DND-41 (cell line): ENCODE measurements around the gene GPC6.

ENCODE experiments used
- ATAC-seq: fragments of 200-7000 bp; cut with Tn5 transposase; 3 replicates; pipeline ENCODE4 v1.9.1; 2021; ENCODE audit warnings: low read depth; ENCODE audit not compliant: insufficient read depth
- DNase-seq: peaks from one replicate; pipeline ENCODE4 v3.0.0-alpha.2; 2020
- H2AFZ ChIP-seq: 2 replicates; pipeline ENCODE4 v1.6.0; 2012; ENCODE audit warnings: low read depth, low read length
- H3K27ac ChIP-seq: 2 replicates; pipeline ENCODE4 v1.5.1; 2012; ENCODE audit warnings: low read length, inconsistent platforms
- H3K27me3 ChIP-seq: fragments of 200-600 bp; sonication (generic); 2 replicates; pipeline ENCODE4 v1.6.0; 2012; ENCODE audit warnings: low read length, mild to moderate bottlenecking, inconsistent platforms; ENCODE audit not compliant: insufficient read depth, poor library complexity
- H3K36me3 ChIP-seq: 2 replicates; pipeline ENCODE4 v1.5.1; 2012; ENCODE audit warnings: low read length, inconsistent platforms; ENCODE audit not compliant: insufficient read depth
- H3K4me1 ChIP-seq: 2 replicates; pipeline ENCODE4 v1.5.1; 2012; ENCODE audit warnings: mild to moderate bottlenecking, low read length; ENCODE audit not compliant: insufficient read depth
- H3K4me2 ChIP-seq: 2 replicates; pipeline ENCODE4 v1.6.0; 2012; ENCODE audit warnings: mild to moderate bottlenecking, moderate library complexity, low read length, inconsistent platforms; ENCODE audit not compliant: insufficient read depth
- H3K4me3 ChIP-seq, 2 experiments: fragments of 200-600 bp in 1 of 2; shearing (Covaris generic) in 1 of 2; 2 replicates each; pipeline ENCODE4 v1.5.1; 2012 to 2016; ENCODE audit warnings: inconsistent platforms in 2 of 2, low read length in 2 of 2, mild to moderate bottlenecking in 2 of 2, low read depth in 1 of 2, moderate library complexity in 1 of 2
- H3K79me2 ChIP-seq: 2 replicates; pipeline ENCODE4 v1.6.0; 2012; ENCODE audit warnings: low read length, inconsistent platforms; ENCODE audit not compliant: insufficient read depth
- H3K9ac ChIP-seq: 2 replicates; pipeline ENCODE4 v1.6.0; 2012; ENCODE audit warnings: low read depth, mild to moderate bottlenecking, inconsistent platforms, low read length, moderate library complexity
- H3K9me3 ChIP-seq: 2 replicates; pipeline ENCODE4 v1.5.1; 2012; ENCODE audit warnings: low read length, moderate library complexity, mild to moderate bottlenecking, inconsistent platforms; ENCODE audit not compliant: insufficient read depth, severe bottlenecking
- H4K20me1 ChIP-seq: 2 replicates; pipeline ENCODE4 v1.6.0; 2012; ENCODE audit warnings: low read length; ENCODE audit not compliant: insufficient read depth
- CTCF ChIP-seq: IDR thresholded peaks from 2 replicates; pipeline ENCODE4 v1.5.1; 2012; ENCODE audit warnings: borderline replicate concordance, low read length, moderate library complexity, mild to moderate bottlenecking; ENCODE audit not compliant: poor library complexity, severe bottlenecking; ENCODE audit errors: extremely low read depth
- EZH2 ChIP-seq: IDR thresholded peaks from 3 replicates; pipeline ENCODE4 v1.6.1; 2012; ENCODE audit warnings: borderline replicate concordance, low read depth, mild to moderate bottlenecking, moderate library complexity, low read length, inconsistent platforms; ENCODE audit not compliant: severe bottlenecking

GPC6 gene

DNA sequence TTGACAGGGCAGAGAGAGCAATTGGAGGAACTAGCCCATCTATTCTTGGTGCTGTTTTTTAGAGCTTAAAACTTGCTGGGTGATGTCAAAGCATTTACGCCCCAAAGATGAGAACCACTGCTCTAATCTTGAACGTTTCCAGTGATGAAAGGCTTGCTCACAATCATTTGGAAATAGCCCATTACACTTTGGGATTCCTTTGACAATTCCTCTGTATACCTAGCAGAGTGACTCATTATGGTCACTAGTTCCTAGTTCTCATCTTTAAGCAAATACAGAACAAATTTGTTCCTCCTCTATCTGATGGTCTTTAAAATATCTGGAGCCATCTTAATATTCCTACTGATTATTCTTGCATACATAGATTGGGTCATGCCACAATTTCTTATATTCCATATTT, 112.3 kb downstream of the GPC6 start:
- Histone ChIP-seq H3K27me3 (no peaks in the 10 kb centered on the region), H3K9ac (no peak overlapping the region), H3K4me1 (no peaks in the 10 kb centered on the region), H4K20me1 (no peaks in the 10 kb centered on the region), H2AFZ (no peak overlapping the region), H3K4me2 (no peak overlapping the region), H3K4me3 (no peak overlapping the region), H3K9me3 (no peaks in the 10 kb centered on the region), H3K36me3 (no peaks in the 10 kb centered on the region), H3K79me2 (no peaks in the 10 kb centered on the region), H3K27ac (no peak overlapping the region)
- TF ChIP-seq EZH2 (no peak), CTCF (no peak)
- ATAC-seq (no peak), DNase-seq (no peak)

DNA sequence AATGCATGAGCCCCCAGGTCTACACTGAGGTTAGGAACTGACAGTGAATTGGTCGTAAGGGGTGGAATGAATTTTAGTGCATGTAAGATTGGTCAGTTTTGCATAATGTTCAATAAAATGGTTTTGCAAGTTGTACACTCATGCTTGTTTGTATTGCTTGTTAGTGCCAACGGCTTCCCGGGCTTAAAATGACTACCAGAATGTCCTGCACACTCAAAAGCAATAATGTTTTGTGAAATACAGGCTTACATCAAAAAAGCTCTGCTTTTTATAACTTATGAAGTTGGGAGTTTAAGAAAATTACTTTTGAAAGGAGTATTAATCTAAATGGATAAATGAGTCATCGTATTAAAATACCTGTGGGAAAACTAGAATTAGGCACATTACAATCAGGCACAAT, 112.9 kb downstream of the GPC6 start:
- no peak for ATAC-seq
- no peaks in the 10 kb centered on the region for H3K4me1 ChIP-seq
- TF ChIP-seq CTCF (no peak), EZH2 (no peak)

DNA sequence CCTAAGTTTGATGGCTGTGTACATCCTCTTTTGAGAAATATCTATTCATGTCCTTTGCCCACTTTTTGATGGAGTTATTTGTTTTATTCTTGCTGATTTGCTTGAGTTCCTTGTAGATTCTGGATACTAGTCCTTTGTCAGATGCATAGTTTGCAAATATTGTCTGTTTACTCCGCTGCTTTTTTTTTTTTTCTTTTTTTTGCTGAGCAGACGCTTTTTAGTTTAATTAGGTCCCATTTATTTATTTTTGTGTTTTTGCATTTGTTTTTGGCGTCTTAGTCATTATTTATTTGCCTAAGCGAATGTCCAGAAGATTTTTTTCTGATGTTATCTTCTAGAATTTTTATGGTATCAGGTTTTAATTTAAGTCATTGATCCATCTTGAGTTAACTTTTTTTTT, 114.9 kb downstream of the GPC6 start:
- Histone ChIP-seq H4K20me1 (no peaks in the 10 kb centered on the region), H3K4me2 (no peak overlapping the region), H3K27ac (no peak overlapping the region), H3K9me3 (no peaks in the 10 kb centered on the region), H3K36me3 (no peaks in the 10 kb centered on the region), H3K4me3 (no peak overlapping the region), H3K27me3 (no peaks in the 10 kb centered on the region), H3K9ac (no peak overlapping the region), H2AFZ (no peak overlapping the region), H3K4me1 (no peaks in the 10 kb centered on the region), H3K79me2 (no peaks in the 10 kb centered on the region)
- ATAC-seq (no peak), DNase-seq (no peak)
- TF ChIP-seq EZH2, result no peak
- no peak for TF ChIP-seq CTCF

More for the DNA sequence above, 112.9 kb downstream of the GPC6 start:
- H3K36me3 ChIP-seq, result no peaks in the 10 kb centered on the region
- H3K27me3 ChIP-seq, result no peaks in the 10 kb centered on the region
- no peak overlapping the region for H3K4me3 ChIP-seq
- H3K9ac ChIP-seq, result no peak overlapping the region
- H2AFZ ChIP-seq, result no peak overlapping the region
- H3K4me2 ChIP-seq, result no peak overlapping the region
- no peaks in the 10 kb centered on the region for H3K9me3 ChIP-seq
- H4K20me1 ChIP-seq, result no peaks in the 10 kb centered on the region
- H3K79me2 ChIP-seq, result no peaks in the 10 kb centered on the region
- DNase-seq, result no peak
- no peak overlapping the region for H3K27ac ChIP-seq

- Histone ChIP-seq H3K9me3 (no peaks in the 10 kb centered on the region), H3K4me1 (no peaks in the 10 kb centered on the region), H3K9ac (no peak overlapping the region), H3K4me2 (no peak overlapping the region), H3K27me3 (no peaks in the 10 kb centered on the region), H3K79me2 (no peaks in the 10 kb centered on the region), H3K36me3 (no peaks in the 10 kb centered on the region), H3K27ac (no peak overlapping the region), H4K20me1 (no peaks in the 10 kb centered on the region), H2AFZ (no peak overlapping the region), H3K4me3 (no peak overlapping the region)
- DNase-seq (no peak), ATAC-seq (no peak)
- TF ChIP-seq CTCF (no peak), EZH2 (no peak)
These were observed 116.5 kb downstream of the GPC6 start for GRCh38 chr13:93343097-93343496.
